Mucosa of descending colon (tissue), 3 donors: Measurements from ENCODE around the gene CASK. TPM values are rescaled to one million over a fixed set of nuclear protein-coding genes. Genes with fewer than 3 reads are reported as not detected.
A peak's percentile ranks its signal among the peaks of the same experiment; 100 is the strongest.

Source experiments
- ATAC-seq: fragments of 200-7000 bp; cut with Tn5 transposase; one replicate; pipeline ENCODE4 v1.9.1; 2020; ENCODE audit warnings: mild to moderate bottlenecking, moderate library complexity
- DNase-seq, 3 donors: peaks; one replicate each; pipeline ENCODE4 v3.0.0-alpha.2; 2020
- H3K36me3 ChIP-seq: fragments of 200-600 bp; one replicate; pipeline ENCODE4 v1.8.0; 2021; ENCODE audit warnings: low read depth, mild to moderate bottlenecking
- H3K4me1 ChIP-seq: fragments of 200-600 bp; one replicate; pipeline ENCODE4 v1.8.0; 2021; ENCODE audit warnings: low read depth, mild to moderate bottlenecking
- H3K4me3 ChIP-seq: fragments of 200-600 bp; one replicate; pipeline ENCODE4 v1.8.0; 2021; ENCODE audit warnings: mild to moderate bottlenecking
- H3K9me3 ChIP-seq: fragments of 200-600 bp; one replicate; pipeline ENCODE4 v1.8.0; 2021; ENCODE audit warnings: mild to moderate bottlenecking
- intact Hi-C, 2 donors: fragments of 100-400 bp; cut with DNase I in 1 of 2; cut with micrococcal nuclease in 1 of 2; formaldehyde crosslinking; loops; one replicate each; pipeline versions ENCODE4 v1.11.0 to v1.11.1; 2022; cut with DNase I, micrococcal nuclease
- total RNA-seq, 3 donors: library from RNA; stranded (reverse); fragmentation: NEBNext Ultra II Directional in 2 of 3; extraction: Animal tissue kit (Norgen Biotek cat#: 25700) in 2 of 3; gene quantifications; one replicate each; pipeline versions ENCODE4 v1.2.1 to v1.2.4, GENCODE V29; 2021 to 2023
- TF ChIP-seq, protein P1 (sequence below): fragments of 200-600 bp; IDR thresholded peaks from one replicate; pipeline ENCODE4 v1.8.0; 2022; ENCODE audit warnings: antibody characterized with exemption, mild to moderate bottlenecking
- donor health status: DM: no; HTN: no; CAD: no; lungs with moderate emphysema.
- donor health status: DM: no; HTN: no; CAD: no.
- donor health status: DM: no; HTN: yes; CAD: no.

The CASK gene
- total RNA-seq, 3 donors from 2014 or later = 50.6 to 108 (median 83.3) TPM

DNA sequence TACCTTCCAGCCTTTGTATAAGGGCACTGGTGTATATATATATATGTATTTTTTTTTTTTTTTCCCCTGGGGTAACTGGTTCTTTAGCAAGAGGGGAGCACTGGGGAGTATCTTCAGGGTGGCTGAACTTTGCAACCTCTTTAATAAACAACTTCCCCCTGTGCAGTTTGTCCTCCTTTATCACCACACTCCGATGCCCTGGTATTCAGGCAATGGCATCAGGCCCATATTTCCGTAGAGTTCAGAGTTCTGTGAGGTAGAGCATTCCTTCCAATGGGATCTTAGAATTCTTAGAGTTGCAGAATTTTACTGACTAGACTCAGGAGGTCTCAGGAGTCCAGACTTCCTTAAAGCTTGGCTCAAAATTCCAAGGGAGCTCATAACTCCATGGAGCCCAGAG is 451.6 kb downstream of the CASK start:
- Histone ChIP-seq H3K9me3 (no peaks in the 10 kb centered on the region), H3K36me3 (no peaks in the 10 kb centered on the region), H3K4me1 (no peaks in the 10 kb centered on the region), H3K4me3 (no peak overlapping the region)
- DNase-seq = no peak
- ATAC-seq = no peak
- intact Hi-C loops = no loop called here
- TF ChIP-seq, protein P1, sequence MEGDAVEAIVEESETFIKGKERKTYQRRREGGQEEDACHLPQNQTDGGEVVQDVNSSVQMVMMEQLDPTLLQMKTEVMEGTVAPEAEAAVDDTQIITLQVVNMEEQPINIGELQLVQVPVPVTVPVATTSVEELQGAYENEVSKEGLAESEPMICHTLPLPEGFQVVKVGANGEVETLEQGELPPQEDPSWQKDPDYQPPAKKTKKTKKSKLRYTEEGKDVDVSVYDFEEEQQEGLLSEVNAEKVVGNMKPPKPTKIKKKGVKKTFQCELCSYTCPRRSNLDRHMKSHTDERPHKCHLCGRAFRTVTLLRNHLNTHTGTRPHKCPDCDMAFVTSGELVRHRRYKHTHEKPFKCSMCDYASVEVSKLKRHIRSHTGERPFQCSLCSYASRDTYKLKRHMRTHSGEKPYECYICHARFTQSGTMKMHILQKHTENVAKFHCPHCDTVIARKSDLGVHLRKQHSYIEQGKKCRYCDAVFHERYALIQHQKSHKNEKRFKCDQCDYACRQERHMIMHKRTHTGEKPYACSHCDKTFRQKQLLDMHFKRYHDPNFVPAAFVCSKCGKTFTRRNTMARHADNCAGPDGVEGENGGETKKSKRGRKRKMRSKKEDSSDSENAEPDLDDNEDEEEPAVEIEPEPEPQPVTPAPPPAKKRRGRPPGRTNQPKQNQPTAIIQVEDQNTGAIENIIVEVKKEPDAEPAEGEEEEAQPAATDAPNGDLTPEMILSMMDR = no peak

DNA sequence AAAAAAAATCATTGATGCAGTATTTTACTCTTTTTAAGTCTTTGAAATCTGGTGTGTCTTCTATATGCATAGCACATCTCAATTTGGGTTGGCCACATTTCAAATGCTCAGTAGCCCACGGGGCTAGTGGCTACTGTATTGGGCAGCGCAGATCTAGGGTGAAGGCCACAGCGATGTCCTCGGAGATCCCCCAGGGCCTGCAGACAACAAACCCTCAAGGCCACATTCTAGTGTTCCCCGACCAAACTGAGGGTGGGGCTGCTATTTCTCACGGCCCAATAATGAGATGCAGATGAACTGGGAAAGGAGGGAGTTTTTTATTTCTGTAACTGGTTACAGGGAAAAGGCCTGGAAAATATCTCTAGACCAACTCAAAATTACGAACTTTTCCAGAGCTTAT is 452.6 kb downstream of the CASK start:
- intact Hi-C loops = no loop called here
- H3K4me1 ChIP-seq = no peaks in the 10 kb centered on the region
- TF ChIP-seq, protein P1 = no peak
- H3K4me3 ChIP-seq = no peak overlapping the region
- ATAC-seq = no peak
- no peaks in the 10 kb centered on the region for H3K36me3 ChIP-seq
- DNase-seq = no peak
- no peaks in the 10 kb centered on the region for H3K9me3 ChIP-seq

DNA sequence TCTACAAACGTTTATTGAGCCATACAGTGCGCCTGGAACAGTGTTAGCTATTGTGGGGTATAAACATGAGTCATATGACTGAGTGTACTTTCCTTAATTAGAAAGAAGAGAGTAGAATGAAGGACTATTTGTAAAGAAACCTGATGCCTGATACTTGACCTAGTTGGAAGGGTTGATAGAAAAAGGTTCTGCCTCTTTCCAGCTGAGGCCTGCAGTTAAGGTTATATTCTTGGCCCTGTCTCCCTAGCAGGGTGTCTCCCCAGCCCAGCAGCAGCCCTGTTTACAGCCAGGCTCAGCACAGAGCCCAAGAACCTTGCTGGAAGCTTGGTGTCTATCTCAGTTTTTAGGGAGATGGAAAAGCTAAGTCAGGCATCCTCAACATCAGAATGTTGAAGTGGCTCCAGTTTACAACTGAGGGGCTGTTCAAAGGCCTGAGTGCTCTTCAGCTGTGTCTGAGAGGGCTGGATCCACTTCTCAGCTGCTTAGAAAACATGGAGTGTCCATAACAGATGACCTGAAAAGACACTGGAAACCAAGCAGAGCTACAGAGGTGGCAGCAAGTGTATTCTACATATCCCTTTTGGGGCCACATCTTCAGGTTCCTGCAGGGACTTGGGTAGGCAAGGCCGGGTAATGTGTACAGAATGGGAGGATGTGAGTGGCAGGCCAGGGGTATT is 454.6 kb downstream of the CASK start:
- Histone ChIP-seq H3K9me3 (no peaks in the 10 kb centered on the region), H3K4me3 (no peak overlapping the region), H3K36me3 (no peaks in the 10 kb centered on the region), H3K4me1 (no peaks in the 10 kb centered on the region)
- DNase-seq = no peak
- TF ChIP-seq, protein P1 = no peak
- peak; percentile 78 for ATAC-seq
- intact Hi-C loops = no loop called here

Other genes starting within 250 kb of the CASK start
- gene GPR34, start 234.6 kb downstream of the CASK start, total RNA-seq = 10 to 100 TPM in 2 of 3 donors, 1 to 10 TPM in 1; 2.0 to 11.9 (median 11.4) TPM
- gene GPR82, start 199.4 kb downstream of the CASK start, total RNA-seq = 1 to 10 TPM in 1 of 3 donors, under 1 TPM in 2; 0.57 to 1.3 (median 0.64) TPM